C1 segment of cervical spinal cord (tissue), 14 donors: ENCODE results near the gene PKNOX2.

Source experiments
- DNase-seq, 14 donors: peaks; one replicate each; lab custom pipeline; 2025; lab: John Stamatoyannopoulos, UW

PKNOX2 gene

DNA sequence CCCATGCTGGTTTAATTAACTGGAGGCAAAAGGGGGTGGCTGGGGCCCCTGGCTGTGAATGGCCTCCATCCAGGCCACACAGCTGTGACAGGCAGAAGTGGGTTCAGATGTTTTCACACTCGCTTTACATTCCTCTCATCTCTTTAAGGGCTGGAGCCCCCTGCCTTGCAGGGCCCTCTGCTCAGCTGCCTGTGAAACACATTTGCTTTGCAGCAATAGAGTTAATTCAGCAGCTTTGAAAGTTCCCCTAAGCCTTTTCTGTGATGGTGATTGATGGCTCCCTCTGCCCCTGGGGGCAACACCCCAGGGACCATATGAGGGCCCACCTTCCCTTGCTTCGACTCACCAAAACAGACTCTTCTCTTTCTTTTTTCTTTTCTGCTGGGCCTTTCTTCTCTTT, 192.2 kb downstream of the PKNOX2 start:
- no peak for DNase-seq

GRCh38 chr11:125357551-125357950, 193.0 kb downstream of the PKNOX2 start:
- DNase-seq = no peak

GRCh38 chr11:125358254-125358840, 193.8 kb downstream of the PKNOX2 start:
- peak in 1 of 14 donors; percentile 62 for DNase-seq

DNA sequence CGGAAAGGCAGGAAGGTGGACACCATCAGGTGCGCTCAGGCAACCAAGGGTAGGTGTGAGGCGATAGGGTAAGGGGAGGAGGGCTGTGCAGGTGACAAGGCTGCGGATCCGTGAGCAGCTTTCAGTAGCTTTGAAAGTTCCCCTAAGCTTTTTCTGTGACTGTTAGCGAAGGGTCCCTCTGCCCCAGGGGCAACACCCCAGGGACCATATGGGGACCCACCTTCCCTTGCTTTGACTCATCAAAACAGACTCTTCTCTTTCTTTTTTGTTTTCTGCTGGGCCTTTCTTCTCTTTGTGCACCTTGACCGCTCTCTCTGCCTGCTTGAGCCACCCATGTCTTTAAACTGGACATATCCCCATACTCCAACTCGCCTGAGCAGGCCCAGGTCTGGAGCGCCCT, 194.6 kb downstream of the PKNOX2 start:
- DNase-seq = no peak

GRCh38 chr11:125360066-125360465, 195.5 kb downstream of the PKNOX2 start:
- no peak for DNase-seq

- DNase-seq = no peak
Measured at GRCh38 chr11:125364121-125364826, 199.7 kb downstream of the PKNOX2 start.

DNA sequence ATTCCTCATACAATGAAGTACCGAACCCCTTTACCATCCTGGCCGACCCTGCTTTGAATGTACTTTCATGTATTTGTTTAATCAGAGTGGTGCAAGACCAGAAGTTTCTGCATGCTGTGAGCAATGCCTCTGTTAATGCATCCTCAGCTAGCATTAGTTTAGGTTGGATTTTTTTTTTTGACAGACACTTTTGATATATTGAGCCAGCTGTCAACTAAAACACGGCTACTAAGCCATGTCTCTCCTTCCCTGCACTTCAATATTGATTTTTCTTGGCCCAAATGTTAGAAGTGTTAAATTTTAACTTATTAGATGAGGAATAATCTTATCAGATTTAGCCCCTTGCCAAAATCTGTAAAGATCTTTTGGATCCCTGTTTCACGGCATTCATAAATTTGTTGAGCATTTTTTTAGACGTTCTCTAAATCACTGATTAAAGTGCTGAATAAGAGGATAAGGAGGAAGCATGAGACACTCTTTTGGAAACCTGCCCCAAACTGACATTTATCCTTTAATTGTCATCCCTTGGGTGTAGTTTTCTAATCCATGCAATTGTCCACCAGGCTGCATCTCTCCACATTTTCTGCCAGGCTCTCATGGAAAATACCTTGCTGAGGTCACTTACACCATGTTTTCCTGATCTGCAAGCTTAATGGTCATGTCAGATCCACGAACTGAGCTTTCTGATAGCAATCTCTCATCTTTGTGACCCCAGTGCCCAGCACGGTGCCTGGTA, 200.8 kb downstream of the PKNOX2 start:
- DNase-seq = no peak

DNA sequence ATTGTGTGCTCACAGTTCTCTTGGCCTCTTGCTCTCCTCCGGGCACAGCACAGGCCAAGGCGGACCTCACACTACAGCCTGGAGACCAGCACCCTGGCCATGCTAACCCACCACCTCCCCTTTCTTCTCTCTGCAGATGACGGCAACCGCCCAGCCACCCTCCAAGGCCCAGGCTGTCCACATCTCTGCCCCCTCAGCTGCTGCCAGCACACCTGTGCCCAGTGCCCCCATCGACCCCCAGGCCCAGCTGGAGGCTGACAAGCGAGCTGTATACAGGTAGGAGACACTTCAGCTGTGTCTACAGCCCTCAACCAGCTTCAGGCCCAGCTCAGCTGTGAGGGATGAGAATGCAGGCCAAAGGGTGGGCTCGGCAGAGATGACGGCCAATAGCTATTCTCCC, 203.2 kb downstream of the PKNOX2 start:
- DNase-seq = no peak

GRCh38 chr11:125368757-125369156, 204.2 kb downstream of the PKNOX2 start:
- no peak for DNase-seq

- DNase-seq = no peak
Measured at GRCh38 chr11:125369808-125370207, 205.3 kb downstream of the PKNOX2 start.

- peak in 1 of 14 donors; percentile 17 for DNase-seq
Measured at GRCh38 chr11:125370561-125371389, 206.2 kb downstream of the PKNOX2 start.

DNA sequence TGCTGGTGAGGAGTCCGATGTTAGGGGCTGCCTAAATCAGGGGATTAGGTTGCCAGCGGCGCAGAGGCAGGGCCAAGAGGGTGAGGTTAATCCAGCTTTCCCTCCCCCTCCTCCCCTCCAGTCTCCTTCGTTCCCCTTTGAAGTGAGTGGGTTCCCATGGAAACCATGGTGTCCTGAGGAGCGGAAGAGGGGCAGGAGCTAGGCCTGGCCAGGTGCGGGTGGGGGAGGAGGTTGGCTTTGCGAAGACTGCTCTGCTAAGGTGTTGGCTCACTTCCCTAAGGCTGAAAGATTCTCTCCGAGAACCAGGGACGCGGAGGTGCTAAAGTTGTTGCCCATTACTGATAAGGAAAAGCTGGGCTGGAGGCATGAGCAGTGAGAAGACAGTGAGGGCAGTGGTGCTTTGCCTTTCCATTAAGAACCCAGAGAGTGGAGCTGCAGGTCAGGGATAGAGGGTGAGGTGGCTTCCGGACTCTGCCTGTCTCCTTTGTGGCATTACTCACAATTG, 206.9 kb downstream of the PKNOX2 start:
- DNase-seq = peak in 1 of 14 donors; percentile 65

- no peak for DNase-seq
Measured at GRCh38 chr11:125372088-125372487, 207.5 kb downstream of the PKNOX2 start.

DNA sequence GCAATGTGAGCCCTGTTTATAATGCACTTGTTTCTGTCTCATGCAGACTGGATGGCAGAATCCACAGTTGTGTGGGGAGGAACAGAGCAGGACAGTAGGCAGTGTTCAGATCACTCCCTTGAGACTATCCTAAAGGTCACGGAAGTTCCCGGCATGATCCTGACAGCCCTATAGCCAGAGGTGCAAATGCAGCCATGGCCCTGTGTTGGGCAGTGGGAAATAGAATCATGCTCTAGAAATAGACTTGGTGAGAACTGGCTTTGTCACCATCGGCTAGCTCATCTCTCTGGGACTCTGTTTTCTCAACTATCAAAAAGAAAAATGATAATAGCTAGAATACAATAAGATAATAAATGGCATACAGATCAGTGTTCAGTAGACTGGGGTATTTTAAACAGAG, 208.4 kb downstream of the PKNOX2 start:
- no peak for DNase-seq

GRCh38 chr11:125373426-125374391, 209.2 kb downstream of the PKNOX2 start:
- DNase-seq = no peak

DNA sequence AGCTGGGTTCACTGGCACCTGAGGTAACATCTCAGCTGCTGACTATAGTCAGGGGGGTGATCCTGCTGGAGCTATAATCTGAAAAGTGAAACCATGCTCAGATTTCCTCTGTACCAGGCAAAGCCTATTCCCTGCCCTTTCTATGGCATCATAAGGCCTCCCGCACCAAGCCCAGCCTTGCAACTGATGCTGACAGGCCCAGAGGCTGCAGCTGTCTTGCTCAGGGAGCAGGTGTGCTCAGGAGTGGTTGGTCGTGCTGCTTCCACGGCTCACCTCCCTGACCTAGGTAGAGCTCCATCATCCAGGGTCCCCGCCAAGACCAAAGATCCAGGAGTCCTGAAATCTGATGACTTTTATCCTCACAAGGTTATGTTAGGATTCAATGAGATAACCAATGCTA, 209.8 kb downstream of the PKNOX2 start:
- no peak for DNase-seq

DNA sequence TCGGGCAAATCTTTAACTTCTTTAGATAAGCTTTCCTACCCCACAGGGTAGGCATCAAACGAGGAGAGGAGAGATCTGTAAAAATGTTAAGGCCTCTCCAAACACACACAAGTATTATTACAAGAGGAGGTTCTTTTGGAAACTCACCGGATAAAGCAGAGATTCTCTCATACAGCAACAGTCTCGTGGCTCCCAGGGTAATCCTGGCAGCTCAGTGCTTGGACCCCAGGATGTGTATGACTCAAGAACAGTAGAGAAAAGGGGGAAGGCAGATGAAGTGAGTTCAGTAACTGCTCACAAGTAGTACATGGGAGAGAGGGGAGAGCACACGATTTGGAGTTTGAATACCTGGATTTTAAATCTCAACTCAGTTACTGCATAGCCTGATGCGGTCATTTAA, 210.6 kb downstream of the PKNOX2 start:
- DNase-seq = no peak

DNA sequence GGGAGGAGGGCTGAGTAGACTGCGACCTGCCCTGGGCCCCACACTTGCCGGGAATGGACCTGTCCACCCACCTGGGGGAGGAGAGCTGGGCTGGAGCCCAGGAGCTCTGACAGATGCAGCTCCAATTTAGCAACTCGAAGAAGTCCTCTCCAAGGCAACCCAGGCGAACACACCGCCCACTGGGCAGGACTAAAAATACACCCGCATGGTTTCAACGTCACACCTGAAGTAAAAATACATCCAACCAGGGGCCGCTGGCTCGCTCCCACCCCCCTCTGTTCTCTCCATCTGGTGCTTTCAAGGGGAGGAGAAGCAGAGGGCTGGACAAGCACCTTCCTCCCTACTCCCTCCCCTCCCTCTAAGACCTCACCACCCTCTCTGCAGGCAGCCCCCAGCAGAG, 211.6 kb downstream of the PKNOX2 start:
- peak in 7 of 14 donors; percentile 2 to 99 (median 28) for DNase-seq

DNA sequence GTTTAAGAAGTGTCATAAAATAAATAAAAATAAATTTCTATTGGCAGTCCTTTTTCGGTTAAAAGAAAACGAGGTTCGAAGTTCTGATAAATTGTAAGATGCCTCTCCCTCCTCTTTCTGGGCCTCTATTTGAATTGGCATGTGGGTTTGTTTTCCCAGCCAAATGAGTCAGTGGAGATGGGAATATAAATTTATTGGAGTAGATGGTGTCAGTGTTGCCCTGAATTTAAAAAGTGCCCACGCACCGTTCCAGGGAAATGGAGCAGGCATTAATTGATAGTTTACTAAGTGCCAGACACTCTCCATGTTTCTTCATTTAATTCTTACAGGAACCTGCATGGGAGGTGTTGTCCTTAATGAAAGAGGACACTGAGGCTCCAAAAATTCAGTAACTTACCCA, 212.3 kb downstream of the PKNOX2 start:
- DNase-seq = peak in 2 of 14 donors; percentile 16 to 76

DNA sequence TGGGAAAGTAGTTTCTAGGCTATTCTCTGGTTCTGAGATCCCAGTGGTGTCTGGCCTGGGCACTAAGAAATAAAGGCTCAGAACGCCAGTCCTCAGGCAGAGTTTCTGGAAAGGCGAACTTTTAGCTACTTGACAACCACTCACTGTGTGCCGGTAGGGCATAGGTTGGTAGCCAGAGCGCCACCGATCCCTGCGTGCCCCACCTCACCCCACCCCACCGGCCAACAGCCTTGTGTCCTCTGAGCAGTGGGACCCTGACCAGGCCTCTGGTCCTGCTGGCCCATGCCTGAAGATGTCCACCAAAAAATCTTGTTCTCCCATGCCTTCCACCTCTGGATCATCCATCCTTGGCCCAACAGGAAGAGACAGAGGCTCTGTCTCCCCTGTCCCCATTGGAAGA, 213.5 kb downstream of the PKNOX2 start:
- no peak for DNase-seq

DNA sequence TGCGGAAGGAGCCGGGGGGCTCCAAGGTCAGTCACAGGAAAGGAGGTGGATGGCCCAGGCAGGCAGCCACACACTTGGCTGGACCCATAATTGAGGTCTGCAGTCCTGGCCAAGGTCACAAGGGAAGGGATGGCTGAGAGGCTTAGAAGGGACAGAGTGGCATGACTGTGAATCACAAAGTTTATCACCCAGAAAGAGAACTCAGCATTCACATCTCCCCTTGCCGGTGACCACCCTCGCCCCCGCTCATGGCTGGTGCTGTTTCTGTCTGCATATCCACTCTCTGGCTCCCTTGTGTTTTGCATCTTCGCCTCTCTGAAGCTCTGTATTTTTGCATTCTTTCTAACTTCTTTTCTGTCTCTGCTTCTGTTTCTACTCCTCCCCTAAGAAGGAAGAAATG, 214.0 kb downstream of the PKNOX2 start:
- no peak for DNase-seq
